Mucosa of descending colon (tissue), 3 donors: ENCODE results near the gene TVP23A. TPM values are rescaled to one million over a fixed set of nuclear protein-coding genes. Genes with fewer than 3 reads are reported as not detected.

Experiments
- ATAC-seq: fragments of 200-7000 bp; cut with Tn5 transposase; one replicate; pipeline ENCODE4 v1.9.1; 2020; ENCODE audit warnings: mild to moderate bottlenecking, moderate library complexity
- DNase-seq, 3 donors: peaks; one replicate each; pipeline ENCODE4 v3.0.0-alpha.2; 2020
- H3K36me3 ChIP-seq: fragments of 200-600 bp; one replicate; pipeline ENCODE4 v1.8.0; 2021; ENCODE audit warnings: low read depth, mild to moderate bottlenecking
- H3K4me1 ChIP-seq: fragments of 200-600 bp; one replicate; pipeline ENCODE4 v1.8.0; 2021; ENCODE audit warnings: low read depth, mild to moderate bottlenecking
- H3K4me3 ChIP-seq: fragments of 200-600 bp; one replicate; pipeline ENCODE4 v1.8.0; 2021; ENCODE audit warnings: mild to moderate bottlenecking
- H3K9me3 ChIP-seq: fragments of 200-600 bp; one replicate; pipeline ENCODE4 v1.8.0; 2021; ENCODE audit warnings: mild to moderate bottlenecking
- intact Hi-C, 2 donors: fragments of 100-400 bp; cut with DNase I in 1 of 2; cut with micrococcal nuclease in 1 of 2; formaldehyde crosslinking; loops; one replicate each; pipeline versions ENCODE4 v1.11.0 to v1.11.1; 2022; cut with DNase I, micrococcal nuclease
- total RNA-seq, 3 donors: library from RNA; stranded (reverse); fragmentation: NEBNext Ultra II Directional in 2 of 3; extraction: Animal tissue kit (Norgen Biotek cat#: 25700) in 2 of 3; gene quantifications; one replicate each; pipeline versions ENCODE4 v1.2.1 to v1.2.4, GENCODE V29; 2021 to 2023
- TF ChIP-seq, protein P1 (sequence below): fragments of 200-600 bp; IDR thresholded peaks from one replicate; pipeline ENCODE4 v1.8.0; 2022; ENCODE audit warnings: antibody characterized with exemption, mild to moderate bottlenecking
- donor health status: DM: no; HTN: no; CAD: no; lungs with moderate emphysema.
- donor health status: DM: no; HTN: no; CAD: no.
- donor health status: DM: no; HTN: yes; CAD: no.

TVP23A gene
- total RNA-seq, 3 donors from 2014 or later: 0.14 to 0.60 TPM; not detected in 1

DNA sequence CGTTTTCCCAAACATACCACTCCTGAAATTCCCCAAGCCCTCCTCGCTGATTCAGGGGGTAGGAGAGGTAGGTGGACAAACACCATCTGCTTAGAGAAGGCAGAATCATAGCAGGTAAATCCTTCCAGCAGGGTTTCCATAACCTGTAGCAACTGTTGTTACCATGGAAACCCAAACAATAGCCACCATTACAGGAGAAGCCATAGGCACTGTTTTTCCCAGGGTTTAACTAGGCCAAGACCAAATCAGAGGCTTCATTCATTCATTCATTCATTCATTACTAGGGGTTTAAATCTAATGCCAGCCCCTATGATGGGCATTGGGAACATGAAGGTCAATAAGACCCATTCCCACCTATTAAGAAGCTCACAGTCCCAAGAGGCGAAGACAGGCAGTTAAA is 32.9 kb upstream of the TVP23A start:
- H3K4me1 ChIP-seq: no peaks in the 10 kb centered on the region
- no peak for ATAC-seq

DNA sequence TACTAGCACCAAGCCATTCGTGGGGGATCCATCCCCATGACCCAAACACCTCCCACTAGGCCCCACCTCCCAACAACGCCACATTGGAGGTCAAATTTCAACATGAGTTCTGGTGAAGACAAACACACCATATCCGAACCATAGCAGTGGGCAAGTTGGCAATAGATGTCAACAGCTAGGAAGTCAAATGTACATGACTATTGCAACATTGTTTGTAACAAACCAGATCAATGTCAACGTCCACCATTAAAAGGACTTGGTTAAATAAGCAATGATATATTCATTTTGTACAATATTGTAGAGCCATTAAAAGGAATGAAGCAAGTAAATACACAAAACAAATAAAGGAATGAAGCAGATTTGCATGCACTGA is 31.9 kb upstream of the TVP23A start:
- TF ChIP-seq, protein P1, sequence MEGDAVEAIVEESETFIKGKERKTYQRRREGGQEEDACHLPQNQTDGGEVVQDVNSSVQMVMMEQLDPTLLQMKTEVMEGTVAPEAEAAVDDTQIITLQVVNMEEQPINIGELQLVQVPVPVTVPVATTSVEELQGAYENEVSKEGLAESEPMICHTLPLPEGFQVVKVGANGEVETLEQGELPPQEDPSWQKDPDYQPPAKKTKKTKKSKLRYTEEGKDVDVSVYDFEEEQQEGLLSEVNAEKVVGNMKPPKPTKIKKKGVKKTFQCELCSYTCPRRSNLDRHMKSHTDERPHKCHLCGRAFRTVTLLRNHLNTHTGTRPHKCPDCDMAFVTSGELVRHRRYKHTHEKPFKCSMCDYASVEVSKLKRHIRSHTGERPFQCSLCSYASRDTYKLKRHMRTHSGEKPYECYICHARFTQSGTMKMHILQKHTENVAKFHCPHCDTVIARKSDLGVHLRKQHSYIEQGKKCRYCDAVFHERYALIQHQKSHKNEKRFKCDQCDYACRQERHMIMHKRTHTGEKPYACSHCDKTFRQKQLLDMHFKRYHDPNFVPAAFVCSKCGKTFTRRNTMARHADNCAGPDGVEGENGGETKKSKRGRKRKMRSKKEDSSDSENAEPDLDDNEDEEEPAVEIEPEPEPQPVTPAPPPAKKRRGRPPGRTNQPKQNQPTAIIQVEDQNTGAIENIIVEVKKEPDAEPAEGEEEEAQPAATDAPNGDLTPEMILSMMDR: no peak
- Histone ChIP-seq H3K9me3 (no peaks in the 10 kb centered on the region), H3K4me3 (no peak overlapping the region), H3K36me3 (no peaks in the 10 kb centered on the region), H3K4me1 (no peaks in the 10 kb centered on the region)
- DNase-seq: no peak
- intact Hi-C loops: no loop called here
- no peak for ATAC-seq

More for the DNA sequence above, 32.9 kb upstream of the TVP23A start:
- no peaks in the 10 kb centered on the region for H3K36me3 ChIP-seq
- TF ChIP-seq, protein P1: no peak
- DNase-seq: no peak
- intact Hi-C loops: no loop called here
- no peaks in the 10 kb centered on the region for H3K9me3 ChIP-seq
- no peak overlapping the region for H3K4me3 ChIP-seq

DNA sequence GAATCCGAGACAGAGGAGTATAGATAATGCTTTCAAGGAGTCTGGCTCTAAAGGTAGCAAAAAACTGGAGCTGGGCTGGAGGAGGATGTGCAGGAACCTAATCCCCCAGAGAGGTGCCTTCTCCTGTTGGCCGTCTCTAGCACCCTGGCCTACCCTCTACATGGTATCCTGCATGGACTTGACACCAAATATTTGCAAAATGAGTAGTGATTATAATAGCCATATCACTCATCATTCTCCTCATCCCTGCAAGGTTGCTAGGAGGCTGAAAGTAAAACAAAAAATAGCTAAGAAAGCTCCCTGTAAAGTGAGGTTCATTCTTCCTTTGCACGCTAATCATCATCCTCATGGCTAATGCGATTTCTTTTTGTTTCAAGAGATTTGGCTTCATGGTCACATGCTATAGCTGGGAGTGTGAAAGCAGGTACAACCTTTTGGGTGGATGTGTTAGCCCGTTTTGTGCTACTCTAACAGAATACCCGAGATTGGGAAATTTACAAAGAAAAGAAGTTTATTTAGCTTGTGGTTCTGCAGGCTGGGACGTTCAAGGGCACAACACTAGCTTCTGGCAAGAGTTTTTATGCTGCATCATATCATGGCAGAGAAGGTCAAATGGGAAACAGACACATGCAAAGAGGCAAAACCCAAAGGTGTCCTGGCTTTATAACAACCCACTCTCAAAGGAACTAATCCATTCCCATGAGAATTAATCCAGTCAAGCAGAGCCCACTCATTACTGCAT is 31.3 kb upstream of the TVP23A start:
- intact Hi-C loops: no loop called here
- no peak for ATAC-seq

DNA sequence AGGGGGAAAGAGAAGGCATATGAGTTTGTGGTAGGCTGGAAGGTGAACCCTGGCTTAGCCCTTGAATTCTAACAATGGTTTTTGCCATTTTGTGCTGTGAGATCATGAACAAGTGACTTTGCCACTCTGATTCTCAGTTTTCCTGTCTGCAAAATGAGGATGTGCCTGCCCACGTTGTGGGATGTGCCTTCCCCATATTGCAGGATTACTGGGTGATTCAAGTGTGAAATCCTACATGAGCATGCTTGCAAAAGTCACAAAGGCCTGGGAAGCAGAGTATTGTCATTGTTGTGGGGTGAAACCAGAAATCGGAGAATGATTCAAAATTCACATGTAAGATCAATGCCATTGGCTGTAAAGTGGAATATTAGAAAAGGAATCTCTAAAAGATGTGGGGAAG is 28.6 kb upstream of the TVP23A start:
- no peak for ATAC-seq
- intact Hi-C loops: no loop called here

More for the DNA sequence above, 31.3 kb upstream of the TVP23A start:
- TF ChIP-seq, protein P1: no peak
- no peak overlapping the region for H3K4me3 ChIP-seq
- no peaks in the 10 kb centered on the region for H3K4me1 ChIP-seq
- DNase-seq: no peak
- no peaks in the 10 kb centered on the region for H3K36me3 ChIP-seq
- H3K9me3 ChIP-seq: no peaks in the 10 kb centered on the region

DNA sequence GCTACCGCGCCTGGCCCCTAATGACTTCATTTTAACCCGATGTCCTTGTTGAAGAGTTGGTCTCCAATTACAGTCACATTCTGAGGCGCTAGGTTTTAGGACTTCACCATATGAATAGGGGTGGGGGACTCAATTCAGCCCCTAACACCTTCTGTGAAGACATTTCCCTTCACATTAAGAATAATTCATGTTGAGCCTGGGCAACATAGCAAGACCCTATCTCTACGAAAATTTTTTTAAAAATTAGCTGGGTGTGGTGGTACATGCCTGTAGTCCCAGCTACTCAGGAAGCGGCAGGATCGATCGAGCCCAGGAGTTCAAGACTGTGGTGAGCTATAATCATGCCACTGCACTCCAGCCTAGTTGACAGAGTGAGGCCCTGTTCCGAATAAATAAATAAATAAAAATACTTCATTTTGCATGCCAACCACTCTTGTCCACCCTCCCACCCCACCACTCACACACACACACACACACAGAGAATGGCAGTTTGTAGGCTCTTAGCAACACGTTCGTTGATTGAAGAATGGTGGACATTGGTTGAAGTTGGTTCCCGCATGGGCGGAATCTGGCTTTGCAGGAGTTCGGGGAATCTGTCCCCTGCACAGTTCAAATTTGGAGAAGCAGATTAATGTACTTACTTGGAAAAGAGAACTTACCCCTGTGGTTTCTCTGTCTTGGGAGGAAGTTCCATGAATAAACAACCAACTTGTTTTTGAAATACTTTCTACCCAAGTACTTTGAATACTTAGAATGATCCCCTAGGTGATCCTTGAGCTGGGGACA is 27.8 kb upstream of the TVP23A start:
- Histone ChIP-seq H3K4me1 (no peaks in the 10 kb centered on the region), H3K9me3 (no peaks in the 10 kb centered on the region), H3K36me3 (no peaks in the 10 kb centered on the region), H3K4me3 (no peak overlapping the region)
- ATAC-seq (no peak), DNase-seq (no peak)
- TF ChIP-seq, protein P1: no peak
- intact Hi-C loops: no loop called here

More for the DNA sequence above, 28.6 kb upstream of the TVP23A start:
- TF ChIP-seq, protein P1: no peak
- DNase-seq: no peak
- Histone ChIP-seq H3K36me3 (no peaks in the 10 kb centered on the region), H3K4me1 (no peaks in the 10 kb centered on the region), H3K4me3 (no peak overlapping the region), H3K9me3 (no peaks in the 10 kb centered on the region)
